HuH-7.5 (cell line): ENCODE results near the gene KCNJ5.
A peak's percentile ranks its signal among the peaks of the same experiment; 100 is the strongest.

Experiments used
- DNase-seq: peaks from one replicate; pipeline ENCODE4 v3.0.0; 2011; ENCODE audit warnings: low spot score

The KCNJ5 gene

DNA sequence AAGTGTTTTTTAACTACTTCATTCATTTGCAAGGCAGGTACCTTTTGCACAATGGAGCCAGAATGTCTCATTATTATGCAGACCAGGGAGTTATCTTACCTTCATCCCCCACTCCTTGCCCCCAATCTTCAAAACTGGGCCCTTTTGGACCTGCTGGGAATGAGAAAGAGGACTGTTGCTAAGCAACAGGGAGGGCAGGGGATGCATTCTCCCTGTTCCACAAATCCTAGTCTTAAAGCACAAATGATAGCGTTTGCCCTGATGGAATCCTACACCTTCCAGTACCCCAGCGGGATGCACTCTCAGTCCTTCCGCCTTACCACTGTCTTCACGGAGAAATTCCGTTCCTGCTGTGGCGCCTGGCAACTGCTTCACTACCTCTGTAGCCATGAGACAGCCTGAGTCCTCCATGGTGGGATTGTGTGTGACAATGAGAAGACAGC lies 20.0 kb upstream of the KCNJ5 start:
- no peak for DNase-seq

DNA sequence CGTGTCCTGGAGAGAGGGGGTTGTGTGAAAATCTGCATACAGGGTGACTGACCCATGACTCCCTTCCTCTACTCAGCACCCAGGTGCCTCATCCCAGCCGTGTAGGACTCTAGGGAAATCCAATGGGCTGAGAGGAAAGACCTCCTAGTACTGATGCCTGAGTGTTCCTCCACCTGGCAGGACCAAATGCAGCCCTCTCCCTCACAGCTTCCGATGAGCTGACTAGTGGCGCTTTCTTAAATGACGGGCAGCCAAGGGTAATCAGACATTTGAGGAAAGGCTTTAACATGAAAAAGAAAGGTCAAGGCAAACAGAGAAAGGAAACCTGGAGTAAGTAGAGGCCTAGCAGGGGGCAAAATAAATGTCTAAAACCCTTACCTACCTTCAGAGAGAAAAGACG lies 19.1 kb upstream of the KCNJ5 start:
- DNase-seq: no peak

DNA sequence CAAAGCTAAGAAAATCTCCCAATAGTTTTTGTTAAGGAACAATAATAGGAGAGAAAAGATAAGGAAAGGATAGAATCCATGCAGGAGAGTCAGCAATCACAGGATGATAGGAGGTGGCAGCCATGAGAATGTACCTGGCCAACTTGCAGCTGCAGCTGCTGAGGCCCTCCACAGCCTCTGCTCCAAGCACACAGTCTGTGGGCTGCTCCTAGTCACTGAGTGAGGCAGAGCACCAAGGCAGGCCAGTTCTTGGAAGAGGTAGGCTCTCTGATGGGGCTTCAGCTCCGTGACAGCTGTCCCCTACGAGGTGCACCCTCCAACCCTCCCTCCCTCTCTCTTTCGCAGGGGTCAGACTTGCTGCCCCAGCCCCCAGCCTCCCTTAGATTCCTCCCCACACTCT lies 18.6 kb upstream of the KCNJ5 start:
- no peak for DNase-seq

DNA sequence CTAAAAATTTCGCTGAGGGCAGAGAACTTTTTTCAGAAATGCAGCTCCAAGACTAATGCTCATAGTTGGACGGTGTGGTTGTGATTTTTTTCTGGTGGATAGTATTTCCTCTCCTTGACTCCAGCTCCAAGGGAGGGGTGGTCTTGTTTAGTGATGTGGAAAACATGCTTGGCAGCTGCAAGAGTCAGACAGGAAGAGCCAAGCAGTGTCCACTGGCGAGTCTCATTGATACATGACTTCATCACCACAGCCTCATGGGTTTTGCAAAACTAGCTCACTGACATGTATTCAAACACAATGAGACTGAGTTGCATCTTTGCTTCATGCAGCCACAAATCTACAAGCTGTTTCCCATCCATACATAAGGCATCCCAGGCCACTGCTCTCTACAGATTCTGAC lies 16.7 kb upstream of the KCNJ5 start:
- no peak for DNase-seq

DNA sequence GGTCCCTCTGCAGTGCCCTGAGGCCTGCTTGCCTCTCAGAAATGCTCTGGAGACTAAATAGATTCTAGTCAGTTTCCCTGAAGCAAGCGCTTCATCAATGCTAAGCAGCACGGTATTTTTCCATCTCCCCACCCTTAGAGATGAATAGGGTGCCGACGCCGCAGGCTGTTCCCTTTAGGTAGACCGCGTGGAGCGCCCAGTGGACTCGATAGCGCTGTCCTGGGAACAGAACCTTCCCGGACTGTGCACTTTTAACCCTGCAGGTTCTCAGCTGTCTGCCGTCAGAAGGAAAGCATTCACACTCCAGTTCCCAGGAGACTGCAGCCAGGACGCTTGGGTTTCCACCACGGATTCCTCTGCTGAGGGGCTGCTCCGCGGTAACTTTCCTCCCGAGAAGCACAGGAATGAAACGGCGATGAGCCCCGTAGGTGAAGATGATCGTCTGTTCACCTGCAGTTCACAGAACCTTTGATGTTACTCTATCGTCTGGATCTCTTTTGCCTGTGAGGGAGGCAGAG lies 15.0 kb upstream of the KCNJ5 start:
- DNase-seq: no peak

DNA sequence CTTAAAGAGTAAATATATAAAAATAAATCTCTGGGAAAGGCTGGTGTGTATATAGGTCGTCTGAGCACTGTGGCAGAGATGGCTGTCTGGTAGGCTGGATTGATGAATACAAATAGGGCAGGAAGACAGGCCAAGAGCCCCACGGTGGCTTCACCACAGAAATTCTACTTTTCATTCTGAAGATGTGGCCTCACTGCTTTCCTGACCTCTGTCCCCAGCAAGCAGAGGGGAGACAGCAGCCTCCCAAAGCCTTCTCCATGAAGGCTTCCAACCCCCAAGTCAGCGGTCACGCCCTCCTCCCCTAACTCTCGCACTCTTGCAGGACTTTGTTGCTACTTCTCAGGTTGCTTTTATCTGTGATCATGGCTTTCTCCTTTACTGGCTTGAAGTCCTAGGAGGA lies 13.4 kb upstream of the KCNJ5 start:
- DNase-seq: no peak

DNA sequence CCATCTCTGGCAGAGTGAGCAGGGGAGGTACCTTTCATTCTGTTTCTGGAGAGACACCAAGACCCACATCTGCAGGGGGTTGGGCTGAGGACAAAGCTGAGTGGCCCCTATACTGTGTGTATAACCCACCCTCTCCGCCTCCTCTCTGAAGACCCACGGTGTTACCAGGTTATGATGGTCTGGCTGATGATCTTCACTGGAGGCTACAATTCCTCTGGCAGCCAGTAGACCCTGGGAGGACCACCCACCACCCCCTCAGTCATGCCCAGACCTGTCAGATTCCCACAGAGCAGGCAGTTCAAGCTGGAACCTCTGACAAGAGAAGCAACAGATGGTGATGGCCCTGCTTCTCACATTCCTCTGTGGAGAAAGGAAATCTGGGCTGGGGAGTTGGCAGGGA lies 12.7 kb upstream of the KCNJ5 start:
- DNase-seq: no peak

DNA sequence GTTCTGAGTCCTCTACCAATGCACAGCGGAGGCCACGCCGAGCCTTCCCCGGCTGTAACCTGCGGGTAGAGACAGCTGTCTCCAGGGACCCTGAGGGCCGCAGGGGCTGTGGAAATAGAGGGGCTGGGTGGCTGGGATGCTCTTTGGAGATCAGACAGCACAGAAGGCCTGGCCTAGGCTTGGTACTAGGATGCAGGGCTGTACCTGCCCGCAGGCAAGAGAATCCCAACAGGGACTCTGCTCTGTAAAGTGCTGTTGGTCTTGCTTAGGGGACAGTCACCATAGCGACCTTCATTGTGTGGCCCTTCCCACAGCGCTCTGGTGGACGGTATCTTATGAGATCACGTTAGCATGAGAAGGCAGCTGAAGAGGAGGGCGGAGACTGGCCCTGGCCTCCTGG lies 11.3 kb upstream of the KCNJ5 start:
- no peak for DNase-seq

DNA sequence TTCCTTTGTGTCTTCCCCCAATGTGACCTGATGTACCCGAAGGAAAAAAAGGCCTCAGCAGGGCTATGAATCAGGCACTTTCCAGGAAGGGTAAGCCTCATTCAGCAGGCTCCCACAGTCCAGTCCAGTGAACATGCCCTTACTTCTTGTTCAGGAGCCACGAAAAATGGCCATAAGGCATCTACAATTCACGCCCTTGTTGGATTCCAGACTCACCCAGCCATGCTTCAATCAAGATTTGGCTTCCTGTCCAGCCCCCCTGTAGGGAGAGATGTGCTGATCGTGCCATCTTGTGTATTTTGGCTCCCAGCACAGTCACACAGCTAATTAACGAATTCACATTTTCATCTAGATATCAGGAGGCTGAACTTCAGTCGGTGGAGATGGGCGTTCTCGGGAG lies 9.9 kb upstream of the KCNJ5 start:
- DNase-seq: no peak

DNA sequence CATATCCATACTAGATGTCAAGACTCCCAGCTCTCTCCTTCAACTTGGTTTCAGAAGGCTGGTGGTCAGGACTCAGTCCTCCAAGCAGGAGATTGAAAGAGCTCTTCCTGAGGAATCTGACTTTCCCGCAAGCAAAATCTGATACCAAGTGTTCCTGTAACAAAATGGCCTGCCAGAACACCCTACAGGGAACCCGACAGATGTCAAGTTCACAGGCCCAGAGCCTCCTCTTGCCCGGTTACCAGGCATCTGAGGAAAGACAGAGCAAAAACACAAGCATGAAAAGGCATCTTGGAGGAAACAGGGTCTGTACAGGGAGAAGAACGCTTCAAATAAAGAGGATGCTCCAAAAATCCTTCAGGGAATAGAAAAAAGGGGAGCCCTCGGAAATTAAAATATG lies 8.7 kb upstream of the KCNJ5 start:
- DNase-seq: no peak

DNA sequence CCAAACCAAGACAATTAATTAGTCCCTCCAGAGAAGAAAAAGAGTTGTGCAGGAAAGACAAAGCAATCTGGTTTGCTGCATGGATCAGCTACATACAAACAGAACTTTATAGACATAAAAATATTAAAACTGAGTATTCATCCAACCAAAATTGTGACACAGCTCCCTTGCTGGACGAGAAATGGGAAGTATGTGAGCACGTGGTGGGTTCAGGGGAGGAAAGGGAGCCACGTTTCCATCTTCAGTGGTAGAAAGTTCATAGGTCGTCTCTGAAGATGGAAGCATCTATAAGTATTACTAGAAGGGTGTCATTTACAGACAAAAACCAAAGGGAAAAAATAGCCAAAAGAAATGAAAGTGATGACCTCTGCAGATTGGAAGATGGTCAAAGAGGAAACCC lies 7.1 kb upstream of the KCNJ5 start:
- no peak for DNase-seq

DNA sequence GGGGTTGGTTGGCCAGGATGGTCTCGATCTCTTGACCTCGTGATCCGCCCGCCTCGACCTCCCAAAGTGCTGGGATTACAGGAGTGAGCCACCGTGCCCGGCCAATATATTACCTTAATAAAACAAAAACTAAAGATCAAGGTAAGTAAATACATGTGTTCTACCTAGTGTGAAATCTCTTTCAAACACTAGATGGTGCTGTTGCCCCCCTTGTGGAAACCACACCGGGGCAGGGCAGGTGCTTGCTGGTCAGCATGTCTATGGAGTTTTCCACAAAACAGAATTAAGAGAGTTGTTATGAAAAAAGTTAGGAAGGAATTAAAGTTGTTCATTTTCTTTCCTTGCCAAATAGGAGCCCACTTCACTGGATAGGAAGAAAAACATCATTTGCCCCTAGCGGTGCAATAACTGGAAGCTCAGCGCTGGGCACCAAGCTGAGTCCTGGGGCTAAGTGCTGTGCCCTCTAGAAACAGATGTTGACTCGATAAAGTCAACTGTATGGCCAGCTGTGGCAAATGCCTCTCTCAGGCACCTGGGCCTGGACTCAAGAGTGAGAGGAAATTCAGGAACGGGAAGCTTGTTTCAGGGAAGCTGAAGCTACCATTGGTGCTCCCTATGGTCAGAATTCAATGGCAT lies 6.3 kb upstream of the KCNJ5 start:
- DNase-seq: peak; percentile 35

DNA sequence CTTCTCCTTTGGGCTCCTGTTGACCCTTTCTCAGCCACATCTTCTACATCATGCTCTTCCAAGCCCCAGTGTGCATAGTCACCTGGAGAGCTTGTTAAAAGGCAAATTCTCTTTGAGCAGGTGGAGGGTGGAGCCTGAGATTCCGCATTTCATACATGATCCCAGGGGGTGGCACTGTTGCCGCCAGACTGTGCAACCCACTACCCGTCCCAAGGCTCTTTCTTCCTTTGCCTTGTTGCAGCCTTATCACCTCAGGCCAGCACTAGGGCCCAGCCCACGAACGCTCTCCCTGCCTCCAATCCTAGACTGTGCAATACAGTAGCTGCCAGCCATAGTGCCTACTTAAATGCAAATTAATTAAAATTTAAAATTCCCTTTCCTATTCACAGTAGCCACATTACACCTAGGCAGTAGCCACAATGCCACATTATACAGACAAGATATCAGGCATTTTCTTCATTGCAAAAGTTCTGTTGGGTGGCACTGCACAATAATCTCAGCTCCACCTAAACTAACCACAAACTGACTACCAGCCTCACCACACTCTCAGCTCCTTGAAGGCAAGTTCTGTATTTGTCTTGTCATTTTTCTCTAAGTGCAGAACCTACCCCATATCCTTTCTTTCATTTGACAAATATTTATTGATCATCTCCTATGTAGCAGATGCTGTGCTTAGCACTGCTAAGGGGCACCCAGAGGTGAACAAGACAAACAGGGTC lies 4.6 kb upstream of the KCNJ5 start:
- DNase-seq: no peak

DNA sequence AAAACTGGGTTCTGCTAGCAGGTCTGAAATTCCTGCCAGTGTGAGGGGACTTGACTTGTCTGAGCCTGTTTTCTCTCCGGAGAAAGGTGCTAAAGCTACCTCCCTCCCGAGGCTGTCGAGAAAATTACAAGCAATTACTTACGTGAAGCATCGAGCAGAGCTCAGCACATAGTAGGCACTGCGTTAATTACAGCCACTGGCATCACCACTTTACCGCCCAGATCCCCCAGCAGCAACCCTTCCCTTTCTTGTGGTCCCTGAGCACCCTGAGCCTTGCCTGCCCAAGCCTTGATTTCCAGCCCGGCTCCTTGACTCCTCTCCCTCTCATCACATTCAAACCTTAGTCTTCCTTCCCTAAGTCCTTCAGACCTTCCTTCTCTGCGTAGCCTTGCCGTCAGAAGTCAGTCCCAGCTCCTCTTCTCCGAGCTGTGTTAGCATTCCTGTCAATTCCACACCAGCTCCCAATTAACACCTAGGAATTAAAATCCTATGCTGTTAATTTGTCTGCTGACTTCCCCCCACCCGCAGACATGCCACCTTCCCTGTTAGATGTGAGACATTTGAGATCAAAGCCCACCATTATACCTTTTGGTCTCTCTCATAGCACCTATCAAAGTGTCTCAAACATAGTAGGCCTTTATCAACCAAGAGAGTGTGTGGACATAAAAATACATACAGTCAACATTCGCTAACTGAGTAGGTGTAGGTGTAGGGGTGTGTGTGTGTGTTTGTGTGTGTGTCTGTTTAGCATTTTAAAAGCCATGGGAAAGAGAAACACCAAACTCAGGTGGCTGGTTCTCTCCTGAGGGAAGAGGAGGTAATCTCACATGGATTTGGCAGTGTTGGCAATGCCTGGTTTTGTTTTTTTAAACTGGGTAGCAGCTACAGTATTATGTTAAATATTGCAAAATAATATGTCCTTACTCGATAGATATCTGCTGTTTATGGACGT lies 2.8 kb upstream of the KCNJ5 start:
- no peak for DNase-seq

DNA sequence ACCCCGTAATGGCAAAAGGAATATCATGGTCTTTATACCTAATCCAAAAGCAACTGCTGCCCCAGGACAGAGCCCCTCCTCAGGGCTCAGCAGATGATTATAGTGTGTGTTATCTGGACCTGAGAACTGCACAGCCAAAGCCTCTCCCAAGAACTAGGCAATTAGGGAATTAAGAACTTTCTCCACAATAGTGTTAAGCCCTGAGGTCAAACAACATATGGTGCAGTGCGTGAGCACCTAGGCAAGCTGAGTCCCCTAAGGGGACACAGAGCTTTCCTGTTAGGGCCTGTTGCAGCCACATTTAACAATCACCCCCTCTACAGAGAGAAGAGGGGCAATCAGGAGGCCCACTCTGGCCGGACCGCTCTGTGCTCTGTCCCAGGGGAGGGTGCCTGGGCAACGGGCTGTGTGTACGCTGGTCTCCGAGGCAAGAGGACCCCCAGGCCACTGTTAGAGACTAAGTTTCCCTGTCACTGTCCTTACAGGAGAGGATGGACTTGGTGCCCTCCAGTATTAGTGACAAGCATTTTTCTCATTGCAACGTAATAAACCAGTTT lies 1.4 kb upstream of the KCNJ5 start:
- DNase-seq: no peak

DNA sequence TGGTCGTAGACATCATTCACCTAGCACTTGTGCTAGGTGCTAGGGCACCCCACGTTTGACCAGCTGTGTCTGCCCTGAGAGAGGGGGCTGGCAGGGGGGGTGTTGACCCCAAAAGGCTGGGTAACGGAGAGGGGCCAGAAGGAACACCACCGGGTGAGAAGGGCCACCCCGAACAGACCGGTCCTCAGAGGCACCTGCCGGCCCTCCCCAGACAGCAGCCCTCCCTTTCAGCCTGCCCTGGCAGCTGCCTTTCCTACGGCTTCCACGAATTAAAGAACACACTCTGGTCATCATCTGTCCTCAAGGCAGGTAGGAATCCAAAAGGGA lies 977 bp upstream of the KCNJ5 start:
- no peak for DNase-seq

DNA sequence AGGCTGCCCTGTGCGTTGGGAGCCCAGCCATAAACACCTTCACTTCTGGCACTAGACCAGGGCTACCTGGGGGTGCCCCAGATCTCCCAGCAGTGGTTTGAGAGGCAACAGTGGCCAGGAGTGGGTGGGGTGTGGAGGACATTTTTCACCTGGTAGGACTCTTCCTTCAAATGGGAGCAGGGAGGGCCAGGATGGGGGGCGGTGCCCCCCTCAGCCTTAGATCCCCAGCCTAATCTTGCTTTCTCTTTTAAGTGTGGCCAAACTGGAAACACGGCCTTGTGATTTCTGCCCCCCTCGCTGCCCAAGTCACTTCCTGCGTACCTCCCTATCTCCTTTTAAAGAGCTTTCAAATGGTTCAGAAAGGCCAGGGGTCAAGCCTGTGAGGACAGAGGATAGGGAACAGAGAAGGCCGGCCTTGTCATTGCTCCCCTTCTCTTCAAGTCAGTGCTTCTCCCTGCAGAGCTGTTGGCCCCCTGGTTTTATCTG lies 800 bp downstream of the KCNJ5 start:
- DNase-seq: no peak

DNA sequence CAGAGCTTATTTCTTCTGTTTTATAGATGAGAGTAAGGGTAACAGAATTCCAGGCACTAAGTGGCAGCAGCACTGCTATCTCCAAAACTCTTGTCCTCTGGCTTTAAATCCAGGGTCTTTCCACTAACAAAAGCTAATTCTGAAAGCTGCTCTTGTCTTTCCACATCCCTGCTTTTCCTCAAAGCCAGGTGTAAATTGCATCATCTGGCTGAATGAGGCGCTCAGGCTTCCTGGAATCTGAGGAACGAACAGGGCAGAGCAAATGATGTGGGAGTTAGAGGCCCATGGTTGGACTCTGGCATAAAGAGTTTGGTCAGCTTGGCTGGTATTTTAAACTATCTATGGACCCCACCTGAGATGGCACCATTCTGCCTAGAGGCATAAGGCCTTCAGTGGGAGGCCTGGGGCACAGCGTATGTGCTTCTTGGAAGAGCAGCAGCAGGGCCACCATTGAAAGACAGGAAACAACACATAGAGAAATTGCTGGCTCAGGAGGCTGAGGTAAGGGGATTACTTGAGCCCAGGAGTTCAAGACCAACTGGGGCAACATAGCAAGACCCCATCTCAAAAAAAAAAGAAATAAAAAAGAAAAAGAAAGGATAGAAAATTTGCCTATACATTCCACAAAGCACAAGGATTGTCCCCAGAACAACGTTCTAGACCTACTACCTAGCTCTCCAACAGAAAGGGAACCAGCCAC lies 1.9 kb downstream of the KCNJ5 start:
- DNase-seq: no peak

DNA sequence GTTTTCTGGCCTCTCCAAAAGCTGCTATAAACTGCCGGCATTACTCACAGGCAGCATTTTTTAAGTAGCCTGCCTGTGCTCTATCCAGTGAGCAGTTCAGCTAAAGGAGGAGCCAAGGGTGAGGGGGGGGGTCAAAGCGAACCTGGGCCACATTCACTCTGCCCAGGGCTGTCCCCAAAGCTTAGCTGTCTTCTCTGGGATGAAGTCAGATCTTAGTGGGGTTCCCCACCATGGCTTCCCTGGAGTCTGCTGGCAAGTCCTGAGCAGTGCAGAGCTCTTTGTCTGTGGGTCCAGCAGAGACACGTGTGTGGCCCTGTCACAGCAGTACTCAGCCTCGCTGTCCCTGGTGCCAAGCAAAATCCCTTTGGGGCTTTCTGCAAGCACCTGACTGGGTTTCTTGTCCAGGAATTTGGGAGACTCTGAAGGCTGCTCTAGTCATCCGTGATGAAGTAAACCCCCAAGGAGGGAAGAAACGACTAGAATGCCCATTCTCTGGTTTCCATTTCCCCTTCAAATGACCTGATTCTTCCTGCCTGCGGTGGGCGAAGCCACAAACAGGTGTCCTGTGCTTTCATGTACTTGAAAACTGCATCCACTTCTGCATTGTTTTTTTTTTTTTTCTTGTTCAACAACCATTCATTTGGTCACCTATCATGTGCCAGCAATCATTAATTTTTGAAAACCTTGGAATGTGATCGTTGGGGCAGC lies 2.6 kb downstream of the KCNJ5 start:
- DNase-seq: no peak

DNA sequence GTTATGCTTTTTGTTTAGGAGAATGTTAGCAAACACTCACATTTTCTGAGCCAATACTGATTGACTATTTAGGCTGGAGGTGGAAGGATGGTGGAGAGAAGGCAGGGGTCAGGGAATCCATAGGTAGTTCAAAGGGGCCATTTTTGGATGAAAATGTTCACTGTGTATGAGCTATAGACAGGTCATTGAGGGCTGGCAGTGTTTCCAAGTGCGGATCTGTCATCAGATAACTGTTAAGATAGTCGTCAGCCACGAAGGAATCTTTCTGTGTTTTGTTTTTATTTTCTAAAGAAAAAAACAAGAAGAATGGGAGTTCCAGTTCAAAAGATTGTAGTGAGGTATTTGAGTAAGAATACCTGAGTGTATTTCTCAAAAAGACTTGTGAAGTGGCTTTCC lies 3.1 kb downstream of the KCNJ5 start:
- DNase-seq: no peak

DNA sequence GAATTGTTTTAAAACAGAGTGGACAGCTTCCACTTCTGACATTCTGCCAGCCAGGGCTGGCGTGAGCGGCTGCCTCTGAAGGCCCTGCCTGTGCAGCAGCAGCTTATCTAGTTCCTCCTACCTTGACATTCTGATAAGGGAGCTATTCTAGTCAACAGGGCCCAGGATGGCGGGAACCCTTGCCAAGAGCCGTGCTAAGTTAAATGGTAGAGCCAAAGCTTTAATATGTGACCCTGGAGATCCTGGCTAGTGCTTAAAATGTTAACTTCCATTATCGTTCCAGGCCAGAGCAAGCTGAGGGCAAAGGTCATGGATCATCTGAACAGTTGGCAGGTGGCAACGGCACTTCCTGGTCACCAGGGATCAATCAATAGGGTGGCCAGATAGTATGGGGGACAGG lies 3.5 kb downstream of the KCNJ5 start:
- DNase-seq: peak; percentile 31
